GM18519 (cell line): ENCODE measurements around the gene DNAAF5.

Experiments
- ATAC-seq: cut with Tn5 transposase; IDR thresholded peaks from one replicate; pipeline ENCODE4 v1.9.1; 2021; ENCODE audit warnings: mild to moderate bottlenecking, moderate library complexity; ENCODE audit not compliant: unreplicated experiment, low FRiP score

DNAAF5 gene

GRCh38 chr7:761631-762030, 35.1 kb downstream of the DNAAF5 start:
- no peak for ATAC-seq

DNA sequence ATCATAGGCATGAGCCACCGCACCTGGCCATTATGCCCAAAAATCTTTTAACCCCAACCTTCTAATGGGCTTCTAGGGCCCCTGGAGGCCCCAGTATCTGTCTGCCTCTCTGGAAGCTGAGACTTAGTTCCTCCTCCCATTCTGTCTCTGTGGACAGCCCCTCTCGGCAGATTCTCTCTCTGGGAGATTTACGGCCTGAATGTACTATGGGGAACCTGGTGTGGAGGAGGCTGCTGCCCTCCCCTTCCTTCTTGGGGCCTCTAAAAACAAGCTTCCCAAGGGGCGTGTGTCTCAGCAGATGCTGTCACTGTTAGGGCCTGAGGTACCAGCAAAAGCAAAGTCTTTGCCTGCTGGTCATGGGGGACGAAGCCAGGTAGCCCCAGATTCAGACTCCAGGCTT, 36.4 kb downstream of the DNAAF5 start:
- no peak for ATAC-seq

GRCh38 chr7:763762-764161, 37.3 kb downstream of the DNAAF5 start:
- no peak for ATAC-seq

DNA sequence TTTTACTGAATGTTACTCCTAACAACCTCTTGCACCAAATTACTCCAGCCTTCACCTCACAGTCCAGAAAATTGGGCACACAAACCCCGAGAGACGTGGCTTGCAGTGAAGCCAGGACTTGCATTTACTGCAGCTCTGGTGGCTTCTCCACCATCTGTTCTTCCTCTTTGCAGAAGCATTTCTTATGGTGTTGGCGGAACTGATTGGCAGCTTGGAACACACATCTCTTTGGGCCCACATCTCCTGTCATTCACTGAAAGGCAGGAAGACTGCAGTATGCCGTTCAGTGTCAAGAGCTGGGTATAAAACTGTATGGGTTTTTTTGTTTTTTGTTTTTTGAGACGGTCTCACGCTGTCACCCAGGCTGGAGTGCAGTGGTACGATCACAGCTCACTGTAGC, 38.9 kb downstream of the DNAAF5 start:
- ATAC-seq, result no peak

DNA sequence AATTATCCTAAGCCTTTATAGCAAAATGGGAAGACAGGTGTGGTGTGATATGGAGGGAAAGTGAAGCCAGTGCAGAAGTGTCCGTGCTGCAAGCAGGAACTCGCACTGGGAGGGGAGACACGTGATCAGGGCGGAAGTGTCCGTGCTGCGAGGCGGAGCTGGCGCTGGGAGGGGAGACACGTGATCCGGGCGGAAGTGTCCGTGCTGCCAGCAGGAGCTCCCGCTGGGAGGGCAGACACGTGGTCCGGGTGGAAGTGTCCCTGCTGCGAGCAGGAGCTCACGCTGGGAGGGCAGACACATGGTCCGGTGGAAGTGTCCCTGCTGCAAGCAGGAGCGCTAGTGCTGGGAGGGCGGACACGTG, 41.1 kb downstream of the DNAAF5 start:
- ATAC-seq, result no peak

DNA sequence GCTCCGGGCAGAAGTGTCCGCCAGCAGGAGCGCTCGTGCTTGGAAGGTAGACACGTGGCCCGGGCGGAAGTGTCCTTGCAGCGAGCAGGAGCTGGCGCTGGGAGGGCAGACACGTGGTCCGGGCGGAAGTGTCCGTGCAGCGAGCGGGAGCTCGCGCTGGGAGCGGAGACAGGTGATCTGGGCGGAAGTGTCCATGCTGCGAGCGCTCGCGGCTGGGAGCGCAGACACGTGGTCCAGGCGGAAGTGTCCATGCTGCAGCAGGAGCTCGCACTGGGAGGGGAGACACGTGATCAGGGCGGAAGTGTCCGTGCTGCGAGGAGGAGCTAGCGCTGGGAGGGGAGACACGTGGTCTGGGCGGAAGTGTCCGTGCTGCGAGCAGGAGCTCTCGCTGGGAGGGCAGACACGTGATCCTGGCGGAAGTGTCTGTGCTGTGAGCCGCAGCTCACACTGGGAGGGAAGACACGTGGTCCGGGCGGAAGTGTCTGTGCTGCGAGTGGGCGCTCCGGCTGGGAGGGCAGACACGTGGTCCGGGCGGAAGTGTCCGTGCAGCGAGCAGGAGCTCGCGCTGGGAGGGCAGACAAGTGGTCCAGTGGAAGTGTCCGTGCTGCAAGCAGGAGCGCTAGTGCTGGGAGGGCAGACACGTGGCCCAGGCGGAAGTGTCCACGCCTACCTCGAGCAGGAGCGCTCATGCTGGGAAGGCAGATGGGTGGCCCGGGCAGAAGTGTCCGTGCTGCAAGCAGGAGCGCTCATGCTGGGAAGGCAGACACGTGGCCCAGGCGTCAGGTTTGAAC, 41.6 kb downstream of the DNAAF5 start:
- ATAC-seq, result no peak

GRCh38 chr7:768881-769504, 42.5 kb downstream of the DNAAF5 start:
- no peak for ATAC-seq

DNA sequence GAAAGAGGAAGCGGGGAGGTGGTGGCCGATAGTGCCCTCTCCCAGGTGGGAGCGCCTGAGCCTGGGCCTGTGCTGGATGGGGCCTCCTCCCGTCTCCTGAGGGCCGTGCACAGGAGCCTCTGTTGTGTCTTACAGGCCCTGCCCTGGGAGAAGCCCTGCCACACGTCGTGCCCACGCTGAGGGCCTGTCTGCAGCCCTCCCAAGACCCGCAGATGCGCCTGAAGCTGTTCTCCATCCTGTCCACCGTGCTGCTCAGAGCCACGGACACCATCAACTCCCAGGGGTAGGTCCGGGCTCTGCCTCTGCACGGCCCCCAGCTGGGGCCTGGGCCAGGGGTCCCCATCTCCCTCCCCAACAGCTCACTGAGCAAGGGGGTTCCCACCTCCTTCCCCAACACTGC, 43.8 kb downstream of the DNAAF5 start:
- no peak for ATAC-seq

GRCh38 chr7:770741-771166, 44.3 kb downstream of the DNAAF5 start:
- no peak for ATAC-seq

DNA sequence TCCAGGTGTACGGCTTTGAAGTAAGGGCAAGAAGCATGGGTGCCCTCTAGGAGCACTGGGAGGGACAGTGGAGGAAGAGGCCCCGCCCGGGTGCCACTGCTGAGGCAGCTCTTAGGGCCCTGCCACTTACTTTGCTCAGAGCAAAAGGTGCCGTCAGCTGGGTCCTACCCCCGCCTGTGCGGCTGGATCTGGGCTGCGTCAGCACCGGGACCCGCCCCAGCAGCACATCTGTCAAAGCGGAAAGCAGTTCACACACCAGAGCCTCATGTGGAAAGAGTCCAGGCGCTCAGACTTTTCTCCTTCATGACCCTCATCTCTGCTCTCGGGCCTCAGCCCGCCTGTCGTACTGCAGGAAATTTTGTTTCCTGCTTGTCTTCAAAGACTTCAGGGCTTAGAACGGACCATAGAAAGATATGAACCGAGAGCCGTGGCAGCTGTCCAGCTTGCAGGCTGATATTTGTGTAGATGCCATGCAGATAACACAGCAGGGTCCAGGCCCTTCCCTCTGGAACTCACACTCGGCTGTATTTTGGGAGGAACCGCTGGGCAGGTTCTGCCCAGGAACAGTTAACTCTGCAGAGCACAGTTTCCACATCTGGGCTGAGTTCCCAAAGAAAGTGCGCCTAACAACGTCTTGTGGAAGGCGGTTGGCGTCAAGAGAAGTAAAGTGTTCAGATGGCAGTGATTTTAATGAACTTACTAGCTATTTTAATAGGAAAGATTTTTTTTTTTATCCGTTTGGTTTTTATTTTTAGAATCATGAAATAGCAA, 44.9 kb downstream of the DNAAF5 start:
- ATAC-seq, result no peak

DNA sequence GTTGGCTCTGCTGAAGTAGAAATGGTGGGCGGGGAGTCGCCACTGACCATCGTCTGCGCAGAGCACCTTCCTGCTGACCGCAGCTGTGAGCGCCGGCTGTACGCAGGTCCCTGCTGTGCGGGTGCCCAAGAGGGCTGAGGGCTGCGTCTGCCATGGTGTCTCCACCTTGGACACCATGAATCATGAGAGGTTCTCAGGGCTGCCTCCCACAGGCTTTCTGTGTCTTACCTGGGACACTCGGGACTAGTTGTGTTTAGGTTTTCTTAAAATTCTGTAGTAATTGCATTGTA, 45.5 kb downstream of the DNAAF5 start:
- no peak for ATAC-seq

DNA sequence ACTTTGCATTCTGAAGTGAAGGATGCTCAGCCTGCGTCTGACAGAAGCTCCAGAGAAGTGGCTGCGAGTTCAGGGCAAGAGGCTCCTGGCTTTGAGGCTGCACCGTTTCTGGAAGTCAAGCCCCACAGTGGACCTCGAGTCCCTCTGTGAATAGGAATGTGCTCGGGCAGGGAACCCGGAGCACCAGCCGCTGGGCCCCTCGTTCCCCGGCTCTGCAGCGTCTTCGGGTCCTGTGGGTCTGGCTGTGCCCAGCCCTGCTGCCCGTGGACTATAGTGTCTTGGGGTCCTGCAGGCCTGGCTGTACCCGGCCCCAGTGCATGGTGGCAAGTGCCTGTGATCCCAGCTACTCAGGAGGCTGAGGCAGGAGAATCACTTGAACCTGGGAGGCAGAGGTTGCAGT, 45.9 kb downstream of the DNAAF5 start:
- ATAC-seq, result no peak

- ATAC-seq, result no peak
Measured at GRCh38 chr7:772861-773621, 46.5 kb downstream of the DNAAF5 start.

- ATAC-seq, result no peak
Measured at GRCh38 chr7:773622-773915, 47.1 kb downstream of the DNAAF5 start.

- ATAC-seq, result no peak
Measured at GRCh38 chr7:774161-775109, 47.9 kb downstream of the DNAAF5 start.

GRCh38 chr7:776381-776780, 49.9 kb downstream of the DNAAF5 start:
- no peak for ATAC-seq

DNA sequence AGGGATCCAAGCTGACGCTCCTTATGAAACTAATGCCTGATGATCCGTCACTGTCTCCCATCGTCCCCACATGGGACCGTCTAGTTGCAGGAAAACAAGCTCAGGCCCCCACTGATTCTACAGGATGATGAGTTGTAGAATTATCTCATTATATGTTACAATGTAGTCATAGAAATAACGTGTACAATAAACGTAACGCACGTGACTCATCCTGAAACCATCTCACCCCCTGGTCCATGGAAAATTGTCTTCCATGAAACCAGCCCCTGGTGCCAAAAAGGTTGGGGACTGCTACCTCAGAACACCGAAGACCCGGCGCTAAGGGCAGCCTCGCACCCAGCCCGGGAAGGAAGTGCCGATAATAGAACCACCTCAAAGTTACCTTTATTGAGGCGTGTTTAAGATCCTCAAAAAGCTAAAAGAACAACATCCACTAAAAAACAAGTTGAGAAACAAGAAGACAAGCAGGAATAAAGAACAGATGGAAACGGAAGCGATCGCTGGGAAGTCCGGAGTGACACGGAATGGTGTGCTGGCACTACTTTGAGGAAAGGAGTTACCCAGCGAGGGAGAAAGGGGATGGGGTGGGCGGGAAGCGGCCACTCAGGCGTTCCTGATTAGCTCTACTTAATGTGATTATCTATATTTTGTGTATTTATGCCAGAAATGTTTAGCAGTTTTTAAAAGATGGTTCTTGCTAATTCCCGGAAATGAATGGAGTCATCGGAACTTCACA, 50.7 kb downstream of the DNAAF5 start:
- no peak for ATAC-seq

- no peak for ATAC-seq
Measured at GRCh38 chr7:777728-778078, 51.2 kb downstream of the DNAAF5 start.

GRCh38 chr7:778271-778967, 51.9 kb downstream of the DNAAF5 start:
- ATAC-seq, result no peak
